ENCODE results near the gene EEF1A2.

The EEF1A2 gene

DNA sequence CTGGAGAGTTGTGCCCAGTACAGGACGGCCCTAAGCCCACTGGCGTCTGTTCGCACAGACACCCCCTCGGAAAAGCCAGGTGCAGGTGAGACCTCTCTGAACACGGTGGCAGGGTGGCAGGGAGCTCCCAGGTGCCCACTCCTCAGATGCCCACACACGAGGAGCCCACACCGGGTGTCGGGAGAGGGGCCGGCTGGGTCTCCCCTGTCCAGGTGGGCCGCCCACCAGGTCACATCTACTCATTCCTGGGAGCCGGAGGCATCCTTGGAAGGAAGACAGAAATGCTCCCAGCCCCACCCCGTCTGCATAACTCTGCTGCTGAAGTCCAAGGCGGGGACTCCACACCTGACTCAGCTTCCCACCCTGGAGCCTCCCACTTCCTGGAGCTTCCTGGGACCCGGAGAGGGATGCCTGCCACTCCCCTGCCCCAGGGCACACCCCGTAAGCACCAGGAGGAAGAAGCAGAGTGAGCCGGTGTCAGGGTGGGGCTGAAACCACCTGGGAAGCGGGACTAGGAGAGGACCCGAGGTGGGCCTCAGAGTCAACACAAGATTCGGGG lies 46.2 kb upstream of the EEF1A2 start:
- no peak for DNase-seq (ENCODE audit: low read depth, low spot score)
- no peak overlapping the region for H3K4me3 ChIP-seq (ENCODE audit: low read depth, low read length)
- in situ Hi-C loops (cut with HindIII; ENCODE audit: low sequenced_read_pairs) = no loop called here
- TF ChIP-seq, protein P1, sequence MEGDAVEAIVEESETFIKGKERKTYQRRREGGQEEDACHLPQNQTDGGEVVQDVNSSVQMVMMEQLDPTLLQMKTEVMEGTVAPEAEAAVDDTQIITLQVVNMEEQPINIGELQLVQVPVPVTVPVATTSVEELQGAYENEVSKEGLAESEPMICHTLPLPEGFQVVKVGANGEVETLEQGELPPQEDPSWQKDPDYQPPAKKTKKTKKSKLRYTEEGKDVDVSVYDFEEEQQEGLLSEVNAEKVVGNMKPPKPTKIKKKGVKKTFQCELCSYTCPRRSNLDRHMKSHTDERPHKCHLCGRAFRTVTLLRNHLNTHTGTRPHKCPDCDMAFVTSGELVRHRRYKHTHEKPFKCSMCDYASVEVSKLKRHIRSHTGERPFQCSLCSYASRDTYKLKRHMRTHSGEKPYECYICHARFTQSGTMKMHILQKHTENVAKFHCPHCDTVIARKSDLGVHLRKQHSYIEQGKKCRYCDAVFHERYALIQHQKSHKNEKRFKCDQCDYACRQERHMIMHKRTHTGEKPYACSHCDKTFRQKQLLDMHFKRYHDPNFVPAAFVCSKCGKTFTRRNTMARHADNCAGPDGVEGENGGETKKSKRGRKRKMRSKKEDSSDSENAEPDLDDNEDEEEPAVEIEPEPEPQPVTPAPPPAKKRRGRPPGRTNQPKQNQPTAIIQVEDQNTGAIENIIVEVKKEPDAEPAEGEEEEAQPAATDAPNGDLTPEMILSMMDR (IDR thresholded peaks at IDR 0.05; ENCODE audit: low read depth, low read length) = no peak

DNA sequence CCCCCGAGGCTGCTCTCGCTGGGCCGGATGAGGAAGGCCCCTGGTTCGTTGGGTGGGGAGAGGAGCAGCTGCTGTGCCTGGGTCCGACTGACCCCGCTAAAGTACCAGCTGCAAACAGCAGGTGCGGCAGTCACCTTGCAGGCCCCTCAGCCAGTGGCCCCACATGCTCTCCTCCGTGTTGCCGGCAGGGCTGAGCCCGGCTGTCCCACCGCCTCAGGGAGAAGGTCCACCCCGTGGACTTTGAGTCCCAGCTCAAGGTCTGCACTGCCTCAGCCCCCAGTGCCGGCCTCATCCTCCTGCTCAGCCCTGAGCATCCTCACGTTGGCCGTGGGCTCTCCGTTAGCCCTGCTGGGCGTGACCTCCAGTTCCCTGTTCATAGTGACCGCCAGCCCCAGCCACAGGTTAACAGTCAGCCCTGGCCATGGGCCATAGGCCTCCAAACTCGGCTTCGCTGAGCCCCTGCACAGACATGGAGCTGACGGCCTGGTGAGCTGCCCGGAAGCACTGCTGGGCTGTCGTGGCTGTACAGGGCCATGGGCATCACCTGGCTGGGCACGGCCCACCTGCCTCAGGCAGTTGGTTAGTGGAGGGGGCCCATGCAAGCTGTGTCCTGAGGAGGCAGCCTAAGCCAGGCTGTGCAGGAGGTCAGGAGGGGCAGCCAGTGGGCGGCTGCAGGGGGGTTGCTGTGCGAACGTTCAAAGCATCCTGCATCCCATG lies 45.5 kb upstream of the EEF1A2 start:
- no peak overlapping the region for H3K4me3 ChIP-seq (ENCODE audit: low read depth, low read length)
- in situ Hi-C loops (cut with HindIII; ENCODE audit: low sequenced_read_pairs) = no loop called here
- no peak for DNase-seq (ENCODE audit: low read depth, low spot score)
- TF ChIP-seq, protein P1 (IDR thresholded peaks at IDR 0.05; ENCODE audit: low read depth, low read length) = no peak

DNA sequence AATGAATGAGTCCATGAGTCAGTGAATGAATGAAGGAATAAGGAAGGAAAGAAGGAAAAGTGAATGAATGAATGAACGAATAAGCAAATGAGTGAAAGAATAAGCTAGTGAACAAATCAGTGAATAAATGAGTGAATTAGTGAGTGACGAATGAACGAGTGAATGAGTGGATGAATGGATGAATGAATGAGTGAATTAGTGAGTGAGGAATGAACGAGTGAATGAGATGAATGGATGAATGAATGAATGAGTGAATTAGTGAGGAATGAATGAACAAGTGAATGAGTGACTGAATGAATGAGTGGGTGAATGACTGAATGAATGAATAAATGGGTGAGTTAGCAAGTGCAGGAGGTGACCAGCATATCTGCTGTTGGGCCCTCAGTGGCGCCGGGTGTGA lies 44.9 kb upstream of the EEF1A2 start:
- no peak overlapping the region for H3K4me3 ChIP-seq (ENCODE audit: low read depth, low read length)
- TF ChIP-seq, protein P1 (IDR thresholded peaks at IDR 0.05; ENCODE audit: low read depth, low read length) = no peak
- in situ Hi-C loops (cut with HindIII; ENCODE audit: low sequenced_read_pairs) = no loop called here
- DNase-seq (ENCODE audit: low read depth, low spot score) = no peak

DNA sequence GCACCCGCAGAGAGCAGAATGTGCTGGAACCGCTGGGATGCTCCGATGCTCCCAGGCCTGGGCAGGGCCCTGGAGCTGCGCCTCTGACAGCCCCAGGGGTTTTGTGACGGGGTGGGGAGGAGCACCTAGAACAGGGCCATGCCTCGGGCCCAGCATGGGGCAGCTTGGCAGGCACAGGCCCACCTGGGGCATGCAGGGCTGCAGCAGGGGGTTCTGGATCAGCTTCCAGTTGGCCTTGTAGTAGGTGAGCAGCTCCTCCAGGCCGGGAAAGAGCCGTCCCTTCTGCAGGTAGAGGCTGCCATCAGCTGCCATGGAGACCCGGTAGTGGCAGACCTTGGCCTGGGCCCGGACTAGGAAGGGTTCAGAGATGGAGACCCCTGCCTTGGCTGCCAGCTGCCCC lies 44.2 kb upstream of the EEF1A2 start:
- TF ChIP-seq, protein P1 (IDR thresholded peaks at IDR 0.05; ENCODE audit: low read depth, low read length) = no peak
- DNase-seq (ENCODE audit: low read depth, low spot score) = no peak
- in situ Hi-C loops (cut with HindIII; ENCODE audit: low sequenced_read_pairs) = no loop called here
- H3K4me3 ChIP-seq (ENCODE audit: low read depth, low read length) = no peak overlapping the region

DNA sequence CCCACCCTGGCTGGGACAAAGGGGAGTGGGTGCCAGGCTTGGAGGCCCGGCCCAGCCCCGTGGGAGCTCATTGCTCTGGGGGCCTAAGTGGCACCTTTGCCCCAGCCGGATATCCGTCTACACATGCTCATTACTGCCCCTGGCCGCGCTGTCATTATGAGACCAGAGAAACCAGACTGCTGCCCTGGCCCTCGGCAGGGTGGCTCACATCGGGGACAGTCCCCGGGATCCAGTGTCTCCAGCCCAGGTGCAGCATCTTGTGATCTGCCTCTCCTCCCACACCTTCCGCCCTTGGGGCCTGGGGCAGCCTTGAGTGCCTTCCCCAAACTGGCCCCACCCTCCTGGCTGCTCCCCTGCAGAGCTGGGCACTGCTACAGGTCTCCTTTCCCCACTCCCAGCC lies 43.8 kb upstream of the EEF1A2 start:
- in situ Hi-C loops (cut with HindIII; ENCODE audit: low sequenced_read_pairs) = no loop called here
- DNase-seq (ENCODE audit: low read depth, low spot score) = no peak
- TF ChIP-seq, protein P1 (IDR thresholded peaks at IDR 0.05; ENCODE audit: low read depth, low read length) = no peak
- H3K4me3 ChIP-seq (ENCODE audit: low read depth, low read length) = no peak overlapping the region

DNA sequence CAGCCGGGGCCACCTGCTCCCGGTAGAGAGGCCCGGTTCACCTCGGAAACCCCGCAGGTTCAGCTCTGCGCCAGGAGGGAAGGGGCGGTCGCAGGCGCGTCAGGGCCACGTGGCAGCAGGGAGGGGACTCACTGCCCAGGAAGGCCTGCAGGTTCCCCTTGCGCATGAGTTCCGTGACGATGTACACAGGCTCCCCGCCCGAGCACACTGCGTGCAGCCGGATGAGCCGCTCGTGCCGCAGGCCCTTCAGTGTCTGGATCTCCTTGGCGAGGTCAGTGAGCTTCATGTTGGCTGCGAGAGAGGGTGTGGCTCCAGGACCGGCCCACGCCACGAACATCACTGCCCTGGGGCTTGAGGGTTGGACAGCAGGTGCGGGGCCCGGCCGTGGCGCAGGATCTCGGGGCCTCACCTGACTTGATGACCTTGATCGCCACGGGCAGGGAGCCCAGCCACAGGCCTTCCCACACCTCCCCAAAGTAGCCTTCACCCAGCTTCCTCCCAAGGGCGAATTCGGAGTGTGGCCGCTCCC lies 43.2 kb upstream of the EEF1A2 start:
- in situ Hi-C loops (cut with HindIII; ENCODE audit: low sequenced_read_pairs) = no loop called here
- DNase-seq (ENCODE audit: low read depth, low spot score) = no peak
- H3K4me3 ChIP-seq (ENCODE audit: low read depth, low read length) = no peak overlapping the region
- TF ChIP-seq, protein P1 (IDR thresholded peaks at IDR 0.05; ENCODE audit: low read depth, low read length) = no peak
